IMR-90 (cell line): ENCODE results near the gene PKD1L1. TPM values are rescaled to one million over a fixed set of nuclear protein-coding genes. Genes with fewer than 3 reads are reported as not detected.
A peak's percentile ranks its signal among the peaks of the same experiment; 100 is the strongest.

Source experiments
- ATAC-seq: fragments of 200-7000 bp; cut with Tn5 transposase; 2 replicates; pipeline ENCODE4 v1.9.1; 2020; ENCODE audit warnings: low read depth, mild to moderate bottlenecking, moderate library complexity
- BruUV-seq: library from RNA; stranded (reverse); fragments of 400-500 nt; replicated peaks from 2 replicates; lab custom pipeline; 2021; lab: Mats Ljungman, UMichigan
- CTCF ChIA-PET: fragments of 300-600 bp; formaldehyde crosslinking; extraction: SDS; loops from one replicate; lab custom pipeline; 2021; ENCODE audit warnings: antibody characterized with exemption; lab: Yijun Ruan, JAX
- POLR2A ChIA-PET: fragments of 300-600 bp; sonication (Branson Sonifier 250); formaldehyde crosslinking; loops from one replicate; lab custom pipeline; 2022; ENCODE audit warnings: antibody characterized with exemption; ENCODE audit not compliant: unreplicated experiment; lab: Charles Lee
- DNase-seq: peaks from one replicate; pipeline ENCODE4 v3.0.0; 2013
- H2AFZ ChIP-seq: replicated peaks from 2 replicates; pipeline ENCODE3; 2013; ENCODE audit warnings: low read length, mild to moderate bottlenecking; ENCODE audit not compliant: poor library complexity
- H2AK5ac ChIP-seq: 2 replicates; pipeline ENCODE4 v1.6.1; 2013; ENCODE audit warnings: low read depth, low read length, inconsistent platforms
- H2AK9ac ChIP-seq: replicated peaks from 2 replicates; pipeline ENCODE3; 2013; ENCODE audit warnings: mild to moderate bottlenecking, low read depth, low read length, moderate library complexity; ENCODE audit not compliant: poor library complexity
- H2BK120ac ChIP-seq: 2 replicates; pipeline ENCODE4 v1.6.1; 2013; ENCODE audit warnings: low read depth, low read length, inconsistent platforms
- H2BK15ac ChIP-seq: 3 replicates; pipeline ENCODE4 v1.6.1; 2013; ENCODE audit warnings: low read depth, low read length, inconsistent platforms
- H2BK20ac ChIP-seq: 2 replicates; pipeline ENCODE4 v1.6.1; 2013; ENCODE audit warnings: low read depth, mild to moderate bottlenecking, inconsistent platforms, low read length, moderate library complexity
- H2BK5ac ChIP-seq: 2 replicates; pipeline ENCODE4 v1.6.1; 2013; ENCODE audit warnings: mild to moderate bottlenecking, low read depth, low read length, inconsistent platforms; ENCODE audit not compliant: poor library complexity, severe bottlenecking
- H3K14ac ChIP-seq: replicated peaks from 2 replicates; pipeline ENCODE4 v1.6.1; 2013; ENCODE audit warnings: low read depth, low read length, inconsistent platforms
- H3K18ac ChIP-seq: 2 replicates; pipeline ENCODE4 v1.6.1; 2013; ENCODE audit warnings: low read depth, low read length, control low read depth
- H3K23ac ChIP-seq: 2 replicates; pipeline ENCODE4 v1.6.1; 2013; ENCODE audit warnings: low read depth, low read length, inconsistent platforms
- H3K27ac ChIP-seq: 2 replicates; pipeline ENCODE4 v1.5.1; 2013; ENCODE audit warnings: mild to moderate bottlenecking, control low read depth, low read length; ENCODE audit not compliant: insufficient read depth
- H3K27me3 ChIP-seq: 2 replicates; pipeline ENCODE4 v1.6.1; 2013; ENCODE audit warnings: low read length; ENCODE audit not compliant: control insufficient read depth, insufficient read depth
- H3K36me3 ChIP-seq: 2 replicates; pipeline ENCODE4 v1.6.1; 2013; ENCODE audit warnings: low read length, mixed read lengths; ENCODE audit not compliant: control insufficient read depth, insufficient read depth
- H3K4ac ChIP-seq: 2 replicates; pipeline ENCODE4 v1.6.1; 2013; ENCODE audit warnings: low read depth, low read length, inconsistent platforms
- H3K4me1 ChIP-seq: 2 replicates; pipeline ENCODE4 v1.6.1; 2013; ENCODE audit warnings: low read length, mixed read lengths; ENCODE audit not compliant: control insufficient read depth, insufficient read depth
- H3K4me2 ChIP-seq: 2 replicates; pipeline ENCODE4 v1.6.1; 2013; ENCODE audit warnings: low read depth, mild to moderate bottlenecking, control low read depth, low read length, moderate library complexity
- H3K4me3 ChIP-seq: 2 replicates; pipeline ENCODE4 v1.5.1; 2013; ENCODE audit warnings: low read depth, mild to moderate bottlenecking, control low read depth, low read length, moderate library complexity; ENCODE audit not compliant: insufficient read depth
- H3K56ac ChIP-seq: 2 replicates; pipeline ENCODE4 v1.6.1; 2013; ENCODE audit warnings: low read length, inconsistent platforms; ENCODE audit not compliant: insufficient read depth; ENCODE audit errors: extremely low read depth
- H3K79me1 ChIP-seq, 2 experiments: 2 replicates each; pipeline ENCODE4 v1.6.1; 2013; ENCODE audit warnings: low read length in 2 of 2, inconsistent platforms in 1 of 2, low read depth in 1 of 2
- H3K9ac ChIP-seq: 2 replicates; pipeline ENCODE4 v1.6.1; 2013; ENCODE audit warnings: low read depth, low read length, control low read depth
- H3K9me1 ChIP-seq: 2 replicates; pipeline ENCODE4 v1.6.1; 2013; ENCODE audit warnings: low read length, inconsistent platforms; ENCODE audit not compliant: insufficient read depth
- H3K9me3 ChIP-seq: 2 replicates; pipeline ENCODE4 v1.6.1; 2013; ENCODE audit warnings: low read length; ENCODE audit not compliant: control insufficient read depth, insufficient read depth
- H4K20me1 ChIP-seq: 2 replicates; pipeline ENCODE4 v1.6.1; 2013; ENCODE audit warnings: low read length, inconsistent platforms; ENCODE audit not compliant: insufficient read depth
- H4K5ac ChIP-seq: 2 replicates; pipeline ENCODE4 v1.6.1; 2013; ENCODE audit warnings: mild to moderate bottlenecking, low read depth, low read length, control low read depth
- H4K8ac ChIP-seq, 2 experiments: 2 replicates each; pipeline ENCODE4 v1.6.1; 2013; ENCODE audit warnings: low read depth in 2 of 2, low read length in 2 of 2, control low read depth in 1 of 2, inconsistent platforms in 1 of 2
- H4K91ac ChIP-seq: 2 replicates; pipeline ENCODE4 v1.6.1; 2013; ENCODE audit warnings: low read depth, low read length, inconsistent platforms; ENCODE audit not compliant: insufficient read depth
- BHLHE40 ChIP-seq: fragments of 150-350 bp; IDR thresholded peaks from 2 replicates; pipeline ENCODE4 v1.6.1; 2016; ENCODE audit warnings: mild to moderate bottlenecking, low read depth, low read length
- CEBPB ChIP-seq: IDR thresholded peaks from 2 replicates; pipeline ENCODE4 v1.6.1; 2012; ENCODE audit warnings: low read depth, low read length, improper control_type of control experiment
- CHD1 ChIP-seq: IDR thresholded peaks from 2 replicates; pipeline ENCODE4 v1.6.1; 2012; ENCODE audit warnings: low read depth, low read length, improper control_type of control experiment
- ELK1 ChIP-seq: fragments of 150-350 bp; IDR thresholded peaks from 2 replicates; pipeline ENCODE4 v1.6.1; 2016; ENCODE audit warnings: low read depth, mild to moderate bottlenecking, low read length, moderate library complexity, borderline replicate concordance
- MAFK ChIP-seq: IDR thresholded peaks from 2 replicates; pipeline ENCODE4 v1.6.1; 2012; ENCODE audit warnings: low read depth, low read length, improper control_type of control experiment
- MAZ ChIP-seq: IDR thresholded peaks from 2 replicates; pipeline ENCODE4 v1.6.1; 2012; ENCODE audit warnings: low read depth, mild to moderate bottlenecking, low read length, improper control_type of control experiment, moderate library complexity, borderline replicate concordance
- MXI1 ChIP-seq: IDR thresholded peaks from 2 replicates; pipeline ENCODE4 v1.6.1; 2012; ENCODE audit warnings: low read depth, mild to moderate bottlenecking, low read length, moderate library complexity, borderline replicate concordance
- NFE2L2 ChIP-seq: fragments of 150-350 bp; IDR thresholded peaks from 2 replicates; pipeline ENCODE4 v1.6.1; 2016; ENCODE audit warnings: low read depth, mild to moderate bottlenecking, low read length
- POLR2A ChIP-seq: IDR thresholded peaks from 2 replicates; pipeline ENCODE4 v1.6.1; 2012; ENCODE audit warnings: mild to moderate bottlenecking, low read depth, low read length
- RAD21 ChIP-seq: IDR thresholded peaks from 2 replicates; pipeline ENCODE4 v1.6.1; 2012; ENCODE audit warnings: low read length, improper control_type of control experiment
- RCOR1 ChIP-seq: IDR thresholded peaks from 2 replicates; pipeline ENCODE4 v1.6.1; 2012; ENCODE audit warnings: mild to moderate bottlenecking, low read length, improper control_type of control experiment; ENCODE audit not compliant: insufficient replicate concordance
- RFX5 ChIP-seq: IDR thresholded peaks from 2 replicates; pipeline ENCODE4 v1.8.0; 2012; ENCODE audit warnings: low read depth, mild to moderate bottlenecking, low read length, moderate library complexity
- SMC3 ChIP-seq: fragments of 150-350 bp; IDR thresholded peaks from 2 replicates; pipeline ENCODE4 v1.6.1; 2016; ENCODE audit warnings: low read depth, mild to moderate bottlenecking, antibody characterized with exemption, low read length, moderate library complexity
- USF2 ChIP-seq: fragments of 150-350 bp; IDR thresholded peaks from 2 replicates; pipeline ENCODE4 v1.6.1; 2017; ENCODE audit warnings: mild to moderate bottlenecking, antibody characterized with exemption, low read length, low read depth
- WGBS, 2 experiments: methylation state at CpG; one replicate each; pipeline versions ENCODE4 v1.1.5 to v1.1.7; 2013; ENCODE audit warnings: missing lambda C conversion rate in 2 of 2; ENCODE audit not compliant: insufficient read length in 1 of 2; ENCODE audit errors: extremely low coverage in 2 of 2; 5-methylcytosine and 5-hydroxymethylcytosine counted together
- dilution Hi-C: fragments of 300-500 bp; cut with HindIII; formaldehyde crosslinking; loops from one replicate; pipeline ENCODE4 v1.14.3; 2018; ENCODE audit warnings: low sequenced_read_pairs; ENCODE audit not compliant: unreplicated experiment
- in situ Hi-C: fragments of 300-500 bp; cut with MboI; formaldehyde crosslinking; loops from 3 replicates; pipeline ENCODE4 v1.14.3; 2019; ENCODE audit warnings: low sequenced_read_pairs, inconsistent platforms, mixed read lengths
- intact Hi-C: fragments of 100-400 bp; cut with micrococcal nuclease; formaldehyde crosslinking; loops from 2 replicates; pipeline ENCODE4 v1.10.0; 2022
- polyA plus RNA-seq, 3 experiments: library from polyadenylated mRNA; depleted of rRNA; stranded (reverse); fragments of >200 nt; gene quantifications; 2 replicates each; pipeline ENCODE4 v1.2.3, GENCODE V29; 2012; ENCODE audit warnings: low replicate concordance in 1 of 3
- total RNA-seq: library from RNA; depleted of rRNA; stranded (reverse); fragments of >200 nt; gene quantifications from 2 replicates; pipeline ENCODE4 v1.2.3, GENCODE V29; 2012
- TF ChIP-seq, protein P1 (sequence below): conservative IDR thresholded peaks from 2 replicates; pipeline ENCODE4 v1.5.1; 2012; ENCODE audit warnings: mild to moderate bottlenecking, low read depth, low read length, improper control_type of control experiment

PKD1L1 gene
- total and polyA plus RNA-seq, 2 of the 4 experiments (the other 2 are of a cell fraction) = under 0.01 to 0.15 TPM

- peaks cover 0 to 7% of the 10 kb centered on the region in 2 experiments; a peak in 1 of 4 replicates for H3K79me1 ChIP-seq
- H3K9me3 ChIP-seq = no peaks in the 10 kb centered on the region
- H2AK9ac ChIP-seq = no peak overlapping the region
- TF ChIP-seq NFE2L2 (no peak), RFX5 (no peak), RCOR1 (no peak), MAFK (no peak), RAD21 (no peak), POLR2A (no peak), SMC3 (no peak), CHD1 (no peak), ELK1 (no peak), USF2 (no peak), MXI1 (no peak), CEBPB (no peak), MAZ (no peak), BHLHE40 (no peak)
- TF ChIP-seq, protein P1, sequence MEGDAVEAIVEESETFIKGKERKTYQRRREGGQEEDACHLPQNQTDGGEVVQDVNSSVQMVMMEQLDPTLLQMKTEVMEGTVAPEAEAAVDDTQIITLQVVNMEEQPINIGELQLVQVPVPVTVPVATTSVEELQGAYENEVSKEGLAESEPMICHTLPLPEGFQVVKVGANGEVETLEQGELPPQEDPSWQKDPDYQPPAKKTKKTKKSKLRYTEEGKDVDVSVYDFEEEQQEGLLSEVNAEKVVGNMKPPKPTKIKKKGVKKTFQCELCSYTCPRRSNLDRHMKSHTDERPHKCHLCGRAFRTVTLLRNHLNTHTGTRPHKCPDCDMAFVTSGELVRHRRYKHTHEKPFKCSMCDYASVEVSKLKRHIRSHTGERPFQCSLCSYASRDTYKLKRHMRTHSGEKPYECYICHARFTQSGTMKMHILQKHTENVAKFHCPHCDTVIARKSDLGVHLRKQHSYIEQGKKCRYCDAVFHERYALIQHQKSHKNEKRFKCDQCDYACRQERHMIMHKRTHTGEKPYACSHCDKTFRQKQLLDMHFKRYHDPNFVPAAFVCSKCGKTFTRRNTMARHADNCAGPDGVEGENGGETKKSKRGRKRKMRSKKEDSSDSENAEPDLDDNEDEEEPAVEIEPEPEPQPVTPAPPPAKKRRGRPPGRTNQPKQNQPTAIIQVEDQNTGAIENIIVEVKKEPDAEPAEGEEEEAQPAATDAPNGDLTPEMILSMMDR = no peak
- peak overlapping the region; percentile 47 for H2AK5ac ChIP-seq
- H2AFZ ChIP-seq = no peak overlapping the region
- peak overlapping the region; percentile 98; the same call in 1 of the 2 replicates for H2BK120ac ChIP-seq
- peak overlapping the region; percentile 36 for H3K18ac ChIP-seq
- ChIA-PET CTCF (no interaction called here), POLR2A (interaction anchor here (0.5 kb wide), 1 partner anchor 76 kb away, joined by 3 read pairs; no protein-coding TSS in a partner anchor)
- H2BK5ac ChIP-seq = peak overlapping the region; percentile 97
- H4K5ac ChIP-seq = no peak overlapping the region; the same call in 1 of the 2 replicates
- H2BK15ac ChIP-seq = peak overlapping the region; percentile 96; the same call in 1 of the 3 replicates
- dilution Hi-C loops = no loop called here
- peaks cover 22% of the 10 kb centered on the region for H3K4me1 ChIP-seq
- H4K91ac ChIP-seq = peak overlapping the region; percentile 99; the same call in 1 of the 2 replicates
- peak overlapping the region; percentile 96; the same call in 1 of the 2 replicates for H3K4ac ChIP-seq
- no peaks in the 10 kb centered on the region for H4K20me1 ChIP-seq
- H4K8ac ChIP-seq = peak overlapping the region in 1 of 2 experiments; percentile 93; a peak in 2 of 4 replicates
- H3K4me2 ChIP-seq = no peak overlapping the region
- no peak for ATAC-seq
- intact Hi-C loops = loop anchor here (5.0 kb wide), 1 partner anchor 186 kb away; no protein-coding TSS in a partner anchor
- no peaks in the 10 kb centered on the region for H3K36me3 ChIP-seq
- no peak overlapping the region for H3K9ac ChIP-seq
- no peak overlapping the region for H3K27ac ChIP-seq
- no peak overlapping the region for H3K23ac ChIP-seq
- peaks cover 7% of the 10 kb centered on the region for H3K9me1 ChIP-seq
- BruUV-seq = no TSS peak
- no peak for DNase-seq
- in situ Hi-C loops = no loop called here
- peak overlapping the region; percentile 97; the same call in 1 of the 2 replicates for H2BK20ac ChIP-seq
- no CpG with 5 or more reads among the region's 4 CpGs for WGBS, 2 experiments
- H3K27me3 ChIP-seq = no peaks in the 10 kb centered on the region
- H3K4me3 ChIP-seq = no peak overlapping the region
- peak overlapping the region; percentile 94; the same call in 1 of the 2 replicates for H3K56ac ChIP-seq
- no peak overlapping the region; the same call in 1 of the 2 replicates for H3K14ac ChIP-seq
Measured at GRCh38 chr7:47788083-47788482, 160.2 kb downstream of the PKD1L1 start.
